HCT116 (cell line): ENCODE measurements around the gene LPAR3. TPM values are rescaled to one million over a fixed set of nuclear protein-coding genes. Genes with fewer than 3 reads are reported as not detected.

Source experiments
- ATAC-seq: fragments of 200-7000 bp; cut with Tn5 transposase; 2 replicates; pipeline ENCODE4 v1.9.1; 2020; ENCODE audit warnings: mild to moderate bottlenecking, moderate library complexity
- BruUV-seq: library from RNA; stranded (reverse); fragments of 400-500 nt; replicated peaks from 2 replicates; lab custom pipeline; 2021; lab: Mats Ljungman, UMichigan
- CTCF ChIA-PET: fragments of 300-600 bp; sonication (Branson Sonifier 250); formaldehyde crosslinking; loops from one replicate; lab custom pipeline; 2021; ENCODE audit warnings: antibody characterized with exemption; lab: Charles Lee
- POLR2A ChIA-PET: fragments of 300-600, 350-600 bp; sonication (Branson Sonifier 250); formaldehyde crosslinking; loops from one replicate; lab custom pipeline; 2021; ENCODE audit warnings: antibody characterized with exemption; lab: Charles Lee
- RAD21 ChIA-PET, 2 experiments: fragments of 300-600 bp; sonication (Branson Sonifier 250); formaldehyde crosslinking; loops; one replicate each; lab custom pipeline; 2023; ENCODE audit warnings: low total read pairs in 2 of 2; ENCODE audit not compliant: uncharacterized antibody in 2 of 2, unreplicated experiment in 2 of 2, low non-redundant PET in 1 of 2; lab: Charles Lee
- DNase-seq: peaks from one replicate; pipeline ENCODE4 v3.0.0-alpha.2; 2010; ENCODE audit warnings: low read depth, low spot score
- H2AFZ ChIP-seq: fragments of 200-600 bp; shearing (Covaris generic), sonication (generic); 2 replicates; pipeline ENCODE4 v1.6.1; 2017; ENCODE audit warnings: low read depth, mixed run types, mixed read lengths, antibody characterized with exemption, low read length; ENCODE audit not compliant: poor library complexity, severe bottlenecking
- H3K27ac ChIP-seq: 2 replicates; pipeline ENCODE4 v1.5.1; 2012; ENCODE audit warnings: low read depth, low read length
- H3K27me3 ChIP-seq: fragments of 200-600 bp; sonication (generic); 2 replicates; pipeline ENCODE4 v1.6.1; 2016; ENCODE audit warnings: mixed run types, low read length, mixed read lengths; ENCODE audit not compliant: insufficient read depth
- H3K36me3 ChIP-seq, 2 experiments: fragments of 200-500 bp in 1 of 2; fragments of 200-600 bp in 1 of 2; sonication (Bioruptor generic) in 1 of 2; sonication (generic) in 1 of 2; 2 replicates each; pipeline versions ENCODE4 v1.5.1 to v1.6.1; 2014 to 2016; ENCODE audit warnings: low read length in 2 of 2, inconsistent platforms in 1 of 2, mixed read lengths in 1 of 2, mixed run types in 1 of 2; ENCODE audit not compliant: insufficient read depth in 2 of 2, control insufficient read depth in 1 of 2
- H3K4me1 ChIP-seq, 2 experiments: fragments of 200-600 bp in 1 of 2; sonication (generic) in 1 of 2; 2 replicates each; pipeline versions ENCODE4 v1.5.1 to v1.6.1; 2012 to 2017; ENCODE audit warnings: low read length in 2 of 2, inconsistent platforms in 1 of 2, mild to moderate bottlenecking in 1 of 2, mixed read lengths in 1 of 2, mixed run types in 1 of 2, moderate library complexity in 1 of 2; ENCODE audit not compliant: insufficient read depth in 2 of 2, control insufficient read depth in 1 of 2
- H3K4me2 ChIP-seq: fragments of 200-600 bp; sonication (generic); 2 replicates; pipeline ENCODE4 v1.6.1; 2017; ENCODE audit warnings: mixed run types, low read length, mixed read lengths
- H3K4me3 ChIP-seq, 2 experiments: fragments of 200-600 bp in 1 of 2; sonication (generic) in 1 of 2; replicated peaks in 1 of 2; 2 replicates each; pipeline ENCODE4 v1.5.1; 2011 to 2016; ENCODE audit warnings: low read length in 2 of 2, control low read depth in 1 of 2, low read depth in 1 of 2, mild to moderate bottlenecking in 1 of 2, mixed read lengths in 1 of 2, mixed run types in 1 of 2
- H3K79me2 ChIP-seq: fragments of 200-600 bp; sonication (generic); 2 replicates; pipeline ENCODE4 v1.6.1; 2017; ENCODE audit warnings: mild to moderate bottlenecking, mixed run types, low read length, moderate library complexity, mixed read lengths; ENCODE audit not compliant: insufficient read depth
- H3K9ac ChIP-seq: fragments of 200-600 bp; sonication (generic); 2 replicates; pipeline ENCODE4 v1.6.1; 2016; ENCODE audit warnings: low read length, mixed read lengths
- H3K9me2 ChIP-seq: fragments of 200-600 bp; sonication (generic), shearing (Covaris generic); 2 replicates; pipeline ENCODE4 v1.6.1; 2017; ENCODE audit warnings: mixed run types, mild to moderate bottlenecking, moderate library complexity; ENCODE audit not compliant: insufficient read depth
- H3K9me3 ChIP-seq, 2 experiments: fragments of 200-500 bp in 1 of 2; fragments of 200-600 bp in 1 of 2; sonication (Bioruptor generic) in 1 of 2; sonication (generic) in 1 of 2; 2 replicates each; pipeline ENCODE4 v1.6.1; 2014 to 2017; ENCODE audit warnings: low read length in 2 of 2, mixed read lengths in 2 of 2, inconsistent platforms in 1 of 2, low read depth in 1 of 2, mild to moderate bottlenecking in 1 of 2, mixed run types in 1 of 2, moderate library complexity in 1 of 2; ENCODE audit not compliant: control insufficient read depth in 1 of 2, insufficient read depth in 1 of 2
- H4K20me1 ChIP-seq: fragments of 200-600 bp; sonication (generic), shearing (Covaris generic); 2 replicates; pipeline ENCODE4 v1.6.1; 2017; ENCODE audit warnings: mixed run types, mild to moderate bottlenecking, moderate library complexity; ENCODE audit not compliant: insufficient read depth
- CBX3 ChIP-seq: IDR thresholded peaks from 2 replicates; pipeline ENCODE4 v1.6.1; 2012; ENCODE audit warnings: low read depth
- EGR1 ChIP-seq: IDR thresholded peaks from 2 replicates; pipeline ENCODE4 v1.6.1; 2012; ENCODE audit warnings: low read depth
- EZH2phosphoT487 ChIP-seq: fragments of 200-600 bp; IDR thresholded peaks from 2 replicates; pipeline ENCODE4 v1.6.1; 2018; ENCODE audit warnings: antibody characterized with exemption, borderline replicate concordance
- FOSL1 ChIP-seq: IDR thresholded peaks from 2 replicates; pipeline ENCODE4 v1.6.1; 2012; ENCODE audit warnings: low read depth
- POLR2A ChIP-seq: IDR thresholded peaks from 2 replicates; pipeline ENCODE4 v1.7.0; 2011; ENCODE audit warnings: borderline replicate concordance; ENCODE audit not compliant: insufficient read depth, insufficient read length; ENCODE audit errors: extremely low read depth
- RAD21 ChIP-seq: IDR thresholded peaks from 2 replicates; pipeline ENCODE4 v1.6.1; 2012; ENCODE audit warnings: low read depth, mild to moderate bottlenecking
- SRF ChIP-seq: IDR thresholded peaks from 2 replicates; pipeline ENCODE4 v1.6.1; 2012; ENCODE audit warnings: low read depth
- TCF7L2 ChIP-seq: IDR thresholded peaks from 2 replicates; pipeline ENCODE4 v1.7.0; 2011; ENCODE audit warnings: borderline replicate concordance, inconsistent platforms; ENCODE audit not compliant: insufficient read depth, insufficient read length; ENCODE audit errors: extremely low read depth
- ZFX ChIP-seq: fragments of 450-650 bp; IDR thresholded peaks from 2 replicates; pipeline ENCODE4 v1.6.1; 2017
- ZNF274 ChIP-seq: fragments of 200-500 bp; sonication (Bioruptor generic); IDR thresholded peaks from 2 replicates; pipeline ENCODE4 v1.6.1; 2014; ENCODE audit warnings: mild to moderate bottlenecking, low read depth, low read length, inconsistent platforms
- intact Hi-C: fragments of 100-400 bp; cut with micrococcal nuclease; formaldehyde crosslinking; loops from 2 replicates; pipeline ENCODE4 v1.10.0; 2022
- total RNA-seq: library from RNA; stranded (reverse); gene quantifications from one replicate; pipeline ENCODE4 v1.2.1, GENCODE V29; 2021; ENCODE audit not compliant: unreplicated experiment
- TF ChIP-seq, protein P1 (sequence below): IDR thresholded peaks from 2 replicates; pipeline ENCODE4 v1.6.1; 2012
- TF ChIP-seq, protein P2 (sequence below): IDR thresholded peaks from 2 replicates; pipeline ENCODE4 v1.6.1; 2011; ENCODE audit warnings: mild to moderate bottlenecking, low read length, moderate library complexity; ENCODE audit not compliant: insufficient replicate concordance; ENCODE audit errors: extremely low read depth

The LPAR3 gene
- total RNA-seq, 1 experiment from 2014 or later: 27.2 TPM

DNA sequence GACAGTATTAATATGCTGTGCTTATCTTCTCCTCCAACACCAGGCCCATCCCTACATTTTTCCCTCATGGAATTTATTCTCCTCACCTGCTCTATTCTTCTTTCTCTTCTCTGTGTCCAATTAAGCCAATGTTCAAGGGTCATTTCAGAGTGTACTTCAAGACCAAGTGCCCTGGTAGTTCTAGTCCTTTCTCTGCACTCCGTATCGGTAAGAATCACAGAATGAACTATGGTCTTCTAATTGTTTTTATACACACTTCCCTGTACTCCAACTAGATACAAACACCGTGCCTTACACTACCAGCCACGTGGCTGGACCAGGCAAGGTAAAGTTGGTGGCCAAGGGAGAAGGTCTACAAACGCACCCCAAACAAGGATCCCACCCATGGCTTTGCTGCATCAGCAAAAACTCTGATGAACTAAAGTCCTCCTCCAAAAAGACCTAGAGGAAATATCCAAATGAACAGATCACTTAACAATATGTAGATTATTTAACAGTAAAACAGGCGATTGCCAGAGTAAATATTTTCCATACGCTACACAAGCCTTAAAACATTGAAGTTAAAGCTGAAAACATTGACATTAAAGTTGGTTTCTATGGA, 40.1 kb upstream of the LPAR3 start:
- Histone ChIP-seq H3K36me3 (no peaks in the 10 kb centered on the region), H3K4me1 (no peaks in the 10 kb centered on the region), H3K9me3 (no peaks in the 10 kb centered on the region), H3K27ac (no peak overlapping the region), H3K79me2 (no peaks in the 10 kb centered on the region), H3K9me2 (no peaks in the 10 kb centered on the region), H4K20me1 (no peaks in the 10 kb centered on the region), H3K4me3 (no peak overlapping the region), H3K9ac (no peak overlapping the region), H3K4me2 (no peak overlapping the region), H3K27me3 (no peaks in the 10 kb centered on the region), H2AFZ (no peak overlapping the region)
- CTCF ChIA-PET: interaction anchor here (3.5 kb wide), 1 partner anchor 151 kb away, joined by 18 read pairs; no protein-coding TSS in a partner anchor
- TF ChIP-seq FOSL1 (no peak), EGR1 (no peak), ZNF274 (no peak), RAD21 (no peak), CBX3 (no peak), POLR2A (no peak), TCF7L2 (no peak), SRF (no peak), ZFX (no peak), EZH2phosphoT487 (no peak)
- TF ChIP-seq, protein P1, sequence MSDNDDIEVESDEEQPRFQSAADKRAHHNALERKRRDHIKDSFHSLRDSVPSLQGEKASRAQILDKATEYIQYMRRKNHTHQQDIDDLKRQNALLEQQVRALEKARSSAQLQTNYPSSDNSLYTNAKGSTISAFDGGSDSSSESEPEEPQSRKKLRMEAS: no peak
- TF ChIP-seq, protein P2, sequence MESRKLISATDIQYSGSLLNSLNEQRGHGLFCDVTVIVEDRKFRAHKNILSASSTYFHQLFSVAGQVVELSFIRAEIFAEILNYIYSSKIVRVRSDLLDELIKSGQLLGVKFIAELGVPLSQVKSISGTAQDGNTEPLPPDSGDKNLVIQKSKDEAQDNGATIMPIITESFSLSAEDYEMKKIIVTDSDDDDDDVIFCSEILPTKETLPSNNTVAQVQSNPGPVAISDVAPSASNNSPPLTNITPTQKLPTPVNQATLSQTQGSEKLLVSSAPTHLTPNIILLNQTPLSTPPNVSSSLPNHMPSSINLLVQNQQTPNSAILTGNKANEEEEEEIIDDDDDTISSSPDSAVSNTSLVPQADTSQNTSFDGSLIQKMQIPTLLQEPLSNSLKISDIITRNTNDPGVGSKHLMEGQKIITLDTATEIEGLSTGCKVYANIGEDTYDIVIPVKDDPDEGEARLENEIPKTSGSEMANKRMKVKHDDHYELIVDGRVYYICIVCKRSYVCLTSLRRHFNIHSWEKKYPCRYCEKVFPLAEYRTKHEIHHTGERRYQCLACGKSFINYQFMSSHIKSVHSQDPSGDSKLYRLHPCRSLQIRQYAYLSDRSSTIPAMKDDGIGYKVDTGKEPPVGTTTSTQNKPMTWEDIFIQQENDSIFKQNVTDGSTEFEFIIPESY: no peak
- RAD21 ChIA-PET: interaction anchor here (0.5 to 1.2 kb wide), 2 partner anchors 151 to 340 kb away, joined by 3 read pairs; no protein-coding TSS in a partner anchor
- DNase-seq (no peak), ATAC-seq (no peak)
- BruUV-seq: no TSS peak
- POLR2A ChIA-PET: no interaction called here
- intact Hi-C loops: loop anchor here (10.0 kb wide), 1 partner anchor 328 kb away; no protein-coding TSS in a partner anchor
